Measurements from ENCODE around the gene NOTCH3.

The NOTCH3 gene

GRCh38 chr19:15235781-15236180, 35.0 kb upstream of the NOTCH3 start:
- DNase-seq, result no peak

DNA sequence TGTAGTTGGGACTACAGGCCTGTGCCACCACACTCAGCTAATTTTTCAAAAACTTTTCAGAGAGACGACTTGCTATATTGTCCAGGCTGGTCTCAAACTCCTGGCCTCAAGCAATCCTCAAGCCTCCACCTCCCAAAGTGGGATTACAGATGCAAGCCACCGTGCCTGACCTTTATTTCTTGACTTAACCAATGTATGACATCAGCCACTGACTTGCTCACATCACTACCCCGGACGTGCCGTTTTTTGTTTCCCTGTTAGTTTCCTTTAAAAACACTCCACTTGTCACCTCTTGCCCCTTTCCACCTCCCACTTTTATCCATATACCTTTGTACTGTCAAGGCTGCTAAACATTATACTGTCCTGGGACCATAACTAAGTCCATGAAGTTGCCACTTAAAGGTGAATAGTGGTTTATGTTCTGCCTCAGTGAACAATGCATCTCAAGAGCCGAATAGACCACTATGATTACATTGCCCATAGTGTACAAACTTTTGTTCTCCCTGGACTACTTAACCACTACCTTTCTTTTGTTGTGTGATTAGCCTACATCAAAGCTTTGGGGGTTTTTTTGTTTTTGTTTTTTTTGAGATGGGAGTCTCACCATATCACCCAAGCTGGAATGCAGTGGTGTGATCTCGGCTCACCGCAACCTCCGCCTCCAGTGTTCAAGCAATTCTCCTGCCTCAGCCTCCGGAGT, 33.8 kb upstream of the NOTCH3 start:
- DNase-seq, result no peak

DNA sequence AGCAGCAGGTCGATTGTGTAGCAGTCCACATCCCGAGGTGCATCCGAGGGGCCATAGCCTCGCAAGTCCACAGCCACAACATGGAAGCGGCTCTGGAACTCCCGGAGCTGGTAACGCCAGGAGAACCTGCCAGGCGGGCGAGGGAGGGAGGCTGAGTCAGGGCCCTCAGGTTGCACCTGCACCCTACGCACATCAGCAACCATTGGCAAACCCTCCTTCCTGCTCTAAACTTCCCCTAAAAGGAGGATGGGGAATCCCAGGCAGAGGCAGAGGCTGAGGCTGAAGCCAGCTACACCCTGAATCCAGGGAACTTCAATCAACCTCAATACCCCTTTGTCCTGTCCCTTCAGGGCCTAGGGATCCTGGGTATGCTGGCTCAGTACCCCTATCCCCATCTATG, 30.5 kb upstream of the NOTCH3 start:
- DNase-seq, result no peak

GRCh38 chr19:15227261-15227660, 26.5 kb upstream of the NOTCH3 start:
- DNase-seq, result no peak

GRCh38 chr19:15225760-15226159, 25.0 kb upstream of the NOTCH3 start:
- no peak for DNase-seq

DNA sequence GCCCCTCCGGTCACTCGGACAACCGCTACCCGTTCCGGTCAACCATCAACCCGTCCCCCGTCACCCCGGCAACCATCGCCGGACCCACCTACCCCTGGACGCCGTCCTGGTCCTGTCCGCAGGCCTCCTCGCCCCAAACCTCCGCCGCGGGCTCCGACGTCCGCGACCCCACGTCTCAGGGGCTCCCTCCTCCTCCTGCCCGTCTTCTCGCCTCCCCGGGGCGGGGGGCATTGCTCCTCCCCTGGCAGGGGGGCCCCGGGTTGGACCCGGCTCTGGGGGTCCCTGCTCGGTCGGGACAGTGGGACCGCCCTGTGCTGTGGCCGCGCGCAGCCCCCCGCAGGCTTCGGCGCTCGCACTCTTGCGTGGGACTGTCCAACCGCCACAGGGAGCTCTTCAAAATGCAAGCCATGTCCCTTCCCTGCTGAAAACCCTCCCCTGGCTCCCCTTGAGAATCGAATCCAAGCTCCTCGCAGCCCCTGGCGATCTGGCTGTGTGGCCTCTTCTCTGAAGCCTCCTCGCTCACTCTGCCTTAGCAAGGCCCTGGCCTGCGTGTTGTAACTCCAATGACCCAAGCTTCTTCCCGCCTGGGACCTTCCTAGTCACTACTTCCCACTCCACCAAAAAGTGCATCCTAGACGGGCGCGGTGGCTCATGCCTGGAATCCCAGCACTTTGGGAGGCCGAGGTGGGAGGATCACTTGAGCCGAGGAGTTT, 23.0 kb upstream of the NOTCH3 start:
- no peak for DNase-seq

GRCh38 chr19:15222738-15223648, 22.2 kb upstream of the NOTCH3 start:
- peak in 3 of 4 experiments; percentile 16 to 62 (median 39) for DNase-seq

DNA sequence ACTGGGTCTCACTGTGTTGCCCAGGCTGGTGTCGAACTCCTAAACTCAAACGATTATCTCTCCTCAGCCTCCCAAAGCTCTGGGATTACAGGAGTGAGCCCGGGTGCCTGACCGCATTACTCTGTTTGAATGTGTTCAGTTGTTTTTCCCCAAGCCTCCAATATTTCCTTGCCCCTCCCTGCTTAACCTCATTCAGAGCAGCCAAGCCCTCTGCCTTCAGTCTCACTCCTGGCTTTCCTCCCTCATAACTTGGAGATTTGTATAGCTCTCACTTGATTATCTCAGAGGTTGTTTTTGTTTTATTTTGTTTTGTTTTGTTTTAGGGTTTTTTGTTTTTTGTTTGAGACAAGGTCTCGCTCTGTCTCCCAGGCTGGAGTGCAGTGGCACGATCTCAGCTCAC, 20.0 kb upstream of the NOTCH3 start:
- no peak for DNase-seq

- DNase-seq, result no peak
Measured at GRCh38 chr19:15218501-15218900, 17.7 kb upstream of the NOTCH3 start.

- DNase-seq, result no peak
Measured at GRCh38 chr19:15216363-15216762, 15.6 kb upstream of the NOTCH3 start.

- no peak for DNase-seq
Measured at GRCh38 chr19:15213715-15214381, 13.1 kb upstream of the NOTCH3 start.

GRCh38 chr19:15212711-15213110, 11.9 kb upstream of the NOTCH3 start:
- DNase-seq, result no peak

DNA sequence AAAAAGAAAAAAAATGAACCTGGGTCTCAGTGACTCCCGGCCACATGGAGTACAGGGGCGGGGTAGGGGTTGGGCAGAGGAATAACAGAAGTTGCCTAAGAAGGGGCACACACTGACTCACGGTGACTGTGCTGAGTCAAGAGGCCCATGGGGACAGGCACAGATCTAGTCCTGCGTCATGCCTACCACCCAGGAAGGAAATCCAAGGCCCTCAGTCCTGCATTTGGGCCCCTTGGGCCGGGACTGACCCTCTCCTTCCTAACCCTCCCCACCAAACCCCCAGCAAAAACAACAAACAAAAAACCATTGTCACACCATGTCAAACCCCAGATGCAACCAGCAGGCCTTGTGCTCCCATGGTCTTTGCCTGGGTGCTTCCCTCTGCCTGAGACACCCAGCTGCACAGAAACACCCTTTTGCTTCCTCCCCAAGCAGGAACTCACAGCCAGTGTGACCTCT, 9.6 kb upstream of the NOTCH3 start:
- no peak for DNase-seq

- no peak for DNase-seq
Measured at GRCh38 chr19:15201374-15202023, 704 bp upstream of the NOTCH3 start.

- no peak for DNase-seq
Measured at GRCh38 chr19:15199661-15200552, 888 bp downstream of the NOTCH3 start.

GRCh38 chr19:15198951-15199660, 1.7 kb downstream of the NOTCH3 start:
- no peak for DNase-seq

- DNase-seq, result no peak
Measured at GRCh38 chr19:15197942-15198341, 2.9 kb downstream of the NOTCH3 start.

DNA sequence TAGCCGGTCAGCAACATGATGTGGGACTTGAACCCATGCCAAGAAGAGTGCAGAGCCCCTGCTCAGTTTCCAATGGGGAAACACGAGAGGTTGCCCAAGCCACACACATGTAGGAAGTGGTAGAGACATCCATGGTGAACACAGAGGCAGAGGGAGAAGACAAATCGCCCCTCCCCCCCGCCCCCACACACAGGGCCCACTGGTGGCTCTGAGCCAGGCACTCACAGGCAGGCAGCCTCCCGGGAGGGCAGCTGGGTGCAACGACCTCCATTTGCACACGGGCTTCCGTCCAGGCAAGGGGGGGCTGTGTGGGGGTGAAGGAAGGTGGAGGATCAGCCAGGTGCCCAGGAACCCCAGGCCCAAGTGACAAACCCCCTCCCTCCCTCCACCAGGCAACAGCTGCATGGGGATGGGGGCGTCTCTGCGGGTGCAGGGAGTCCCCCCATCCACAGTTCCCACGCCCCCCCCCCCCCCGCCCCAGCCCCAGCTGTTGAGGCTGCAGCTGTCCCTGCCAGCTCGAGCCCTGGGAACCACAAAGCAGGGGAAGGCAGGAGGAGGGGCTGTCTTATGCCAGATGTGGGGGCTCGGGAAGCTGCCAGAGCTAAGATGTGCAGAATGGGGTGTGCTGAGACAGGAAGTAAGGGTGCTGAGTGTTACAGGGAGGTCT, 3.4 kb downstream of the NOTCH3 start:
- no peak for DNase-seq

DNA sequence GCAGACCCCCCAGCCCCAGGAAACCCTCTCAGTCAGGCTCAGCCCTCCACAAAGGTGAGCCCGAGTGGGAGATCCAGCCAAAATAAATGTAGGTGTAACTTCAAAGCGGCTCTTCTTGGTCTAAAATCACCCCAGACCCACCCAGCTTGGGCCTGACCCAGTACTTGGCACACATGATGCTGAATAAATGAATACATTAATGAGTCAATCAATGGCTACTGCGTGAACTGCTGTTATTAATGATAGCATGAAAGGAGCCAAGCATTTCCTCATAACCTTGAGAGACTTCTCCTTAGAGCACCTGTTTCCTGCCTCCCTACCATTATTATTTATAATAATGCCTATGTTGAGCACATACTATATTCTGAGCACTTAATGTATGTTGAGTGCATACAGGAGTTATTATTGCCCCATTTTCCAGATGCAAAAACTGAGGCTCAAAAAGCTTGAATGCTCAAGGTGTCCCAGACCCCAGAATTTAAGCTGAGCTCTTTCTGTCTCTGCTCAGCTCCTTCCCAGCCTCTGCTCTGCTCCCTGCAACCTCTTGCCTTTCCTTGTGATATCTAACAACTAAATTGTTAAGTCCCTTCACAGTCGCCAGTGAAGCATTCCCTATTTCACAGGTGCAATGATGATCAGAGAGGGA, 4.3 kb downstream of the NOTCH3 start:
- no peak for DNase-seq

Measured in activated naive CD4-positive, alpha-beta T cell (primary cell).